Measurements from ENCODE around the gene NPB. TPM values are rescaled to one million over a fixed set of nuclear protein-coding genes. Genes with fewer than 3 reads are reported as not detected.

The NPB gene
- total RNA-seq, 1 donor from 2014 or later = 1.3 TPM

- peak overlapping the region; percentile 83 for H3K4me3 Mint-ChIP-seq (ENCODE audit: unreplicated experiment)
- H3K27ac Mint-ChIP-seq (ENCODE audit: unreplicated experiment) = no peak overlapping the region
- peak; percentile 30 for TF ChIP-seq CTCF (IDR thresholded peaks at IDR 0.05)
- DNase-seq (ENCODE audit: low spot score) = no peak
- no peaks in the 10 kb centered on the region for H3K27me3 Mint-ChIP-seq (ENCODE audit: low read depth)
- peaks cover 41% of the 10 kb centered on the region for H3K4me1 Mint-ChIP-seq (ENCODE audit: low read depth)
- no peaks in the 10 kb centered on the region for H3K9me3 Mint-ChIP-seq (ENCODE audit: low read depth)
- H3K36me3 Mint-ChIP-seq (ENCODE audit: low read depth) = peaks cover 2% of the 10 kb centered on the region
Measured at GRCh38 chr17:81927152-81927652, 25.2 kb downstream of the NPB start.

GRCh38 chr17:81927653-81928543, 25.9 kb downstream of the NPB start, which contains the start of gene MAFG:
Gene MAFG (minus strand): TSS chr17:81927735. CDS start chr17:81923185, 4,550 bp downstream.
- H3K27me3 Mint-ChIP-seq (ENCODE audit: low read depth) = no peaks in the 10 kb centered on the region
- DNase-seq (ENCODE audit: low spot score) = no peak
- peak; percentile 80 for TF ChIP-seq CTCF (IDR thresholded peaks at IDR 0.05)
- no peaks in the 10 kb centered on the region for H3K36me3 Mint-ChIP-seq (ENCODE audit: low read depth)
- H3K9me3 Mint-ChIP-seq (ENCODE audit: low read depth) = no peaks in the 10 kb centered on the region
- H3K4me3 Mint-ChIP-seq (ENCODE audit: unreplicated experiment) = peak within 1 kb of the TSS; percentile 83
- H3K4me1 Mint-ChIP-seq (ENCODE audit: low read depth) = peaks cover 39% of the 10 kb centered on the region
- H3K27ac Mint-ChIP-seq (ENCODE audit: unreplicated experiment) = peak within 1 kb of the TSS; percentile 99

- no peaks in the 10 kb centered on the region for H3K27me3 Mint-ChIP-seq (ENCODE audit: low read depth)
- peaks cover 33% of the 10 kb centered on the region for H3K4me1 Mint-ChIP-seq (ENCODE audit: low read depth)
- DNase-seq (ENCODE audit: low spot score) = no peak
- no peaks in the 10 kb centered on the region for H3K9me3 Mint-ChIP-seq (ENCODE audit: low read depth)
- H3K4me3 Mint-ChIP-seq (ENCODE audit: unreplicated experiment) = peak overlapping the region; percentile 68
- peaks cover 3% of the 10 kb centered on the region for H3K36me3 Mint-ChIP-seq (ENCODE audit: low read depth)
- H3K27ac Mint-ChIP-seq (ENCODE audit: unreplicated experiment) = peak overlapping the region; percentile 79
- TF ChIP-seq CTCF (IDR thresholded peaks at IDR 0.05) = no peak
Measured at GRCh38 chr17:81928544-81929252, 26.7 kb downstream of the NPB start.

- H3K4me1 Mint-ChIP-seq (ENCODE audit: low read depth) = peaks cover 25% of the 10 kb centered on the region
- peaks cover 8% of the 10 kb centered on the region for H3K36me3 Mint-ChIP-seq (ENCODE audit: low read depth)
- no peaks in the 10 kb centered on the region for H3K27me3 Mint-ChIP-seq (ENCODE audit: low read depth)
- no peak for DNase-seq (ENCODE audit: low spot score)
- peak overlapping the region; percentile 53 for H3K4me3 Mint-ChIP-seq (ENCODE audit: unreplicated experiment)
- peak overlapping the region; percentile 22 for H3K27ac Mint-ChIP-seq (ENCODE audit: unreplicated experiment)
- TF ChIP-seq CTCF (IDR thresholded peaks at IDR 0.05) = no peak
- no peaks in the 10 kb centered on the region for H3K9me3 Mint-ChIP-seq (ENCODE audit: low read depth)
Measured at GRCh38 chr17:81929253-81930141, 27.5 kb downstream of the NPB start.
